Measurements from ENCODE around the gene SNAPC4. TPM values are rescaled to one million over a fixed set of nuclear protein-coding genes. Genes with fewer than 3 reads are reported as not detected.

SNAPC4 gene
- total and polyA plus RNA-seq, 2 of the 8 experiments (the other 6 are each of a cell fraction or from before 2014, with no cell fraction given) = 6.9 to 18.1 TPM

DNA sequence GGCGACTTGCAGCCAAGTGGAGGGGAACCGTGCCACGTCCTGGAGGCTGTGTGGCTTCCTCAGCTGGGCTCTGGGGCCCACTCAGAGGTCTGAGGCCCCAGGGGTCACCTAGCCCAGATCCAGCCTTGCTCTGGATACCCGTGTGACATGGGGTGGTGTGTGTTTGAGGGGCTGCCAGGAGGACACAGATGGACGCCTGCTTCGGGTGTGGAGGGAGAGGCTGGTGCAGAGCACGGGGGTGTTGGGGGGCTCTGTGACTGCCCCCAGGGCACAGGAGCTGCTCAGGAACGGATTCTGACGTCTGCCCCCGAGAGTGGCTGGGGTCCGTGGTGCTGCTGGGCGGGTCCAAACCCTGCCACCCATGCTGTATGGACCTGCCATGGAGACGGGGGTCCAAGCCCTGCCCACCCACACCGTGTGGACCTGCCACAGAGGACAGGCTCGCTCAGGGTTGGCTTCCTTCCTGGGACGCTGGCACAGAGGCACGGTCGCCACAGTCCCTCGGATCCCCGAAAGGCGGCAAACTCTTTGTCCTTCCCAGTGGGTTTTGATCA lies 29.2 kb upstream of the SNAPC4 start (continued):
- no peak for TF ChIP-seq MAFK (IDR thresholded peaks at IDR 0.05; ENCODE audit: low read depth, low read length)
- no peak for TF ChIP-seq BACH1 (IDR thresholded peaks at IDR 0.05; ENCODE audit: low read length)
- no peak for TF ChIP-seq CBX8 (IDR thresholded peaks at IDR 0.05; ENCODE audit: borderline replicate concordance, low read depth, low read length)
- no peak for TF ChIP-seq ATF3 (IDR thresholded peaks at IDR 0.05; ENCODE audit: insufficient read depth, low read depth, low read length)
- no peak for TF ChIP-seq TAF7 (optimal IDR thresholded peaks at IDR 0.05; ENCODE audit: borderline replicate concordance, low read depth, low read length)
- no peak for TF ChIP-seq KDM5A (IDR thresholded peaks at IDR 0.05; ENCODE audit: low read length)
- no peak for TF ChIP-seq TEAD4 (IDR thresholded peaks at IDR 0.05; ENCODE audit: low read depth, low read length)
- no peak for TF ChIP-seq POU5F1 (IDR thresholded peaks at IDR 0.05; ENCODE audit: low read depth, low read length)
- TF ChIP-seq ASH2L (IDR thresholded peaks at IDR 0.05; ENCODE audit: low read length) = no peak
